HUES48 (cell line): ENCODE measurements around the gene GADL1.

ENCODE experiments used
- H3K27ac ChIP-seq: one replicate; pipeline ENCODE4 v1.7.0; 2013; ENCODE audit warnings: low read depth, low read length, inconsistent platforms
- H3K27me3 ChIP-seq: 2 replicates; pipeline ENCODE4 v1.6.1; 2013; ENCODE audit warnings: mild to moderate bottlenecking, low read length; ENCODE audit not compliant: control insufficient read depth, insufficient read depth
- H3K36me3 ChIP-seq: 2 replicates; pipeline ENCODE4 v1.6.1; 2013; ENCODE audit warnings: low read length; ENCODE audit not compliant: control insufficient read depth, insufficient read depth
- H3K4me1 ChIP-seq: 2 replicates; pipeline ENCODE4 v1.6.1; 2013; ENCODE audit warnings: mild to moderate bottlenecking, low read length; ENCODE audit not compliant: control insufficient read depth, insufficient read depth
- H3K4me3 ChIP-seq: 2 replicates; pipeline ENCODE4 v1.5.1; 2013; ENCODE audit warnings: mild to moderate bottlenecking, low read depth, low read length
- H3K9ac ChIP-seq: 2 replicates; pipeline ENCODE4 v1.6.1; 2013; ENCODE audit warnings: mild to moderate bottlenecking, low read depth, low read length, moderate library complexity
- H3K9me3 ChIP-seq: 2 replicates; pipeline ENCODE4 v1.6.1; 2013; ENCODE audit warnings: low read length; ENCODE audit not compliant: control insufficient read depth, insufficient read depth

Gene GADL1

DNA sequence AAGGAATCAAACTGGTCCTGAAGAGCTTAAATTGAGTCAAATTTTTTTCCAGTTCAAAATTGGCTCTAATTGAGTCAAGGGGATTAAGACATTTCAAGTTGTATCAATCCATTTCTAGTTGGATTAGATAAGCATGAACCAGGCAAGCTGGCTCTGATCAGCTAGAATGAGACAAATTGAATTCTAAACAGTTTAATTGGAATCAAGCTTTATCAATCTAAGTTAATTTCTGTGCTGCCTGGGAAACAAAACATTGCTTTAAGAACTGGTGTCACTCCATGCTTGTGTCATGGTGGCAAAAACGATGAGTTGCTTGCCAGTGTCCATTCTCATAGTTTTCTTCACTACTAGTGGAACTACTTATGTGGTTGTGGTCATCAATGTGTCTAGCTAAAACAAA, 171.2 kb downstream of the GADL1 start:
- no peaks in the 10 kb centered on the region for H3K36me3 ChIP-seq
- H3K27me3 ChIP-seq = no peaks in the 10 kb centered on the region
- H3K4me1 ChIP-seq = peaks cover 4% of the 10 kb centered on the region; the same call in 1 of the 2 replicates
- H3K9ac ChIP-seq = no peak overlapping the region
- no peak overlapping the region for H3K27ac ChIP-seq
- H3K4me3 ChIP-seq = no peak overlapping the region
- H3K9me3 ChIP-seq = no peaks in the 10 kb centered on the region

DNA sequence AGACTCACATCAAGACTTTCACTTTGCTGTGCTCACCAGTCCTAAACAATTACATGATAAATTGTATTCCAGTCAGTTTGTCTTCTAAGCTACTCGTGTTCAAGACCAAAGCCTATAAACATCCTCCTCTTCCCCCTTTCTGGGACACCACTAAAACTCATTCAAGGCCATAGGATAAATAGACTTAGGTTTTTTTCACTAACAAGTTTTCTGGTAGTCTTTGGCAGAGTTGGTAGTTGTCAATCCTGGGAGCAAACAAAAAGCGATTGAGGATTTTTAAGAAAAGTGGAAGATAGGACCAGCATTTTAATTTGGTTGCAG, 173.2 kb downstream of the GADL1 start:
- H3K27me3 ChIP-seq = no peaks in the 10 kb centered on the region
- no peak overlapping the region for H3K4me3 ChIP-seq
- H3K4me1 ChIP-seq = peaks cover 4% of the 10 kb centered on the region; the same call in 1 of the 2 replicates
- no peaks in the 10 kb centered on the region for H3K36me3 ChIP-seq
- no peaks in the 10 kb centered on the region for H3K9me3 ChIP-seq
- no peak overlapping the region for H3K9ac ChIP-seq
- no peak overlapping the region for H3K27ac ChIP-seq

DNA sequence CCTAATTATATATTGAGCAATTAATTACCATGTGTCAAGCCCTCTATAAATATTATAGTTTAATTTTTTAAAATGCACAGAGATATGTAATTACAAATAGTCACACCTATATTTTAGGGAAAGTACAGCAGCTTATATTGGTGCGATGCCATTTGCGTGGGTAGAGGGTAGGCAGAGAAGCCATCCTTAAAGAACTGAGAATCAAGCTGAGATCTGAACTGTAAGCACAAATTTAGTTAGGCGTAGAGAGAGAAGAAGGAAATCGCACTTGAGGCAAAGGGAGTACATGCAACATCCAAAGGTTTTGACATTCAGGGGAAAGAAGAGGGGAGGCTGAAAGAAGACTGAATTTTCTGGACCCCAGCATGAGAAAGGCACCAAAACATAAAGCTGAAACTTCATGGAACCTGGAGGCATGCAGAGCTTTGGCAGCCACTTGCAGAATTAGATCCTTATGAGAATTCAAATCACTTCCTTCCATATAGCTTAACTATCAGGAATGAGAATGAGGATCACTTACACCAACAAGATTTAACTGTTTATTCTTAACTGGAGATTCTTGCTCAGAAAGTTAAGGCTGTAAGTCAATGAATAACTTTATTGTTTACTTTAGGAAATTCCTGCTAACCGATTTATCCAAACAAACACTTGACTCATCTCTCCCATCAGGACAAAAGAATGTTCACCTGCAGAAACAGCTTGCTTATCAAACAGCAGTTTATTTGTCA, 173.7 kb downstream of the GADL1 start:
- no peak overlapping the region for H3K4me3 ChIP-seq
- no peaks in the 10 kb centered on the region for H3K36me3 ChIP-seq
- no peaks in the 10 kb centered on the region for H3K27me3 ChIP-seq
- H3K9ac ChIP-seq = no peak overlapping the region
- peaks cover 4% of the 10 kb centered on the region; the same call in 1 of the 2 replicates for H3K4me1 ChIP-seq
- no peak overlapping the region for H3K27ac ChIP-seq
- H3K9me3 ChIP-seq = no peaks in the 10 kb centered on the region

DNA sequence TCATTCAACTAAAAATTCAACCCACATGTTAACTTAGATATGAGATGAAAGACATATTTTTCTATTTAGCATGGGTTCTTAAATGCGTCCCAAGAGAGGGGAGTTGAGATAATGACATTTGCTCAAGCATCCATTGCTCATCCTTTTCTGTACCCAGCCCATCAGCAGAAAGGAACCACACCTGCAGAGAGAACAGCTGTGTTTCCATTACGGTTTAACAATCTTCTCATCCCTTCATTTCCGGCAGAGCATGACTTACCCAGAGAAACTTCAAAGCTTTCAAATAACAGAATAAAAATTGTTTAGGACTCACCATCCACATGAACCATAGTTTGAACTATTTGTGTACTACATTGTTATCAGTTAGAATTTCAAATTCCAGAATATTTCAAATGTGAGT, 174.9 kb downstream of the GADL1 start:
- Histone ChIP-seq H3K36me3 (no peaks in the 10 kb centered on the region), H3K27ac (no peak overlapping the region), H3K9ac (no peak overlapping the region), H3K27me3 (no peaks in the 10 kb centered on the region), H3K9me3 (peaks cover under 1% of the 10 kb centered on the region; the same call in 1 of the 2 replicates), H3K4me3 (no peak overlapping the region), H3K4me1 (peaks cover 4% of the 10 kb centered on the region; the same call in 1 of the 2 replicates)

DNA sequence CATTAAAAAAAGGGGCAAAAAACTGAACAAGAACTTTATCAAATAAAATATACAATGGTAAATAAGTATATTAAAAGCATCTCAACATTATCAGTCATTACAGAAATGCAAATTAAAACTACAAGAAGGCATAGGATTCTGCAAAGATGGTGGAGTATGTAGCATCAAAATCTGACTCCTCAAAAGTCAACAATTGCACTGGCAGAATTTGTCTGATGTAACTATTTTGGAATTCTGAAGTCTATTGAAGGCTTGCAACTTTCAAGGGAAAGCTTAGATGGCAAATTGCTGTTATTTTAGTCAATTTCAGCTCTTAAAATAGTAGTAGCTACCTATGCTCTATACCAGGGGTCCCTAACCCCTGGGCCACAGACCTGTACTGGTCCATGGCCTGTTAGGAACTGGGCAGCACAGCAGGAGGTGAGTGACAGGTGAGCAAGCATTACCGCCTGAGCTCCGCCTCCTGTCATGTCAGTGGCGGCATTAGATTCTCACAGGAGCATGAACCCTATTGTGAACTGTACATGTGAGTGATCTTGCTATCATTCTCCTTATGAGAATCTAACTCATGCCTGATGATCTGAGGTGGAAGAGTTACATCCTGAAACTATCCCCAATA, 180.5 kb downstream of the GADL1 start:
- Histone ChIP-seq H3K27me3 (no peaks in the 10 kb centered on the region), H3K4me3 (no peak overlapping the region), H3K27ac (no peak overlapping the region), H3K9ac (no peak overlapping the region), H3K9me3 (peaks cover 3% of the 10 kb centered on the region; the same call in 1 of the 2 replicates), H3K4me1 (no peaks in the 10 kb centered on the region), H3K36me3 (no peaks in the 10 kb centered on the region)

DNA sequence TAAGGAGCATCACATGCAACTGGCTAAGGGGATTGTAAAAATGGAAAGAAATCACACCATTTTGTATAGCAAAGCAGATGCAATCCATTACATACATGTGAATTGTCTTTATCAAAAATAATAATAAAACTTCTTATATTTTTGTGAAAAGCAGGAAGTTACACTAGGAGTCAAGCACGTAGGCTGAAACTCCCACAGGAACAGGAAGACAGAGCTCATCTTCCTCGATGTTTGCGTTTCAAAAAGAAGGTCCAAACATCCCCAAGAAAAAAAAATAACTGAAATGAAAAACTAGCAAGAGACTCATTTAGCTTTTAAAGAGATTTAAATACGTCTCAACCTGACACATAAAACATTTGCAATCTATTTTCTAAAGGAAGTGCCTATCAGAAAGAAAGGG, 181.5 kb downstream of the GADL1 start:
- no peak overlapping the region for H3K9ac ChIP-seq
- no peaks in the 10 kb centered on the region for H3K36me3 ChIP-seq
- H3K27ac ChIP-seq = no peak overlapping the region
- H3K27me3 ChIP-seq = no peaks in the 10 kb centered on the region
- H3K9me3 ChIP-seq = peaks cover 3% of the 10 kb centered on the region; the same call in 1 of the 2 replicates
- H3K4me3 ChIP-seq = no peak overlapping the region
- H3K4me1 ChIP-seq = no peaks in the 10 kb centered on the region

DNA sequence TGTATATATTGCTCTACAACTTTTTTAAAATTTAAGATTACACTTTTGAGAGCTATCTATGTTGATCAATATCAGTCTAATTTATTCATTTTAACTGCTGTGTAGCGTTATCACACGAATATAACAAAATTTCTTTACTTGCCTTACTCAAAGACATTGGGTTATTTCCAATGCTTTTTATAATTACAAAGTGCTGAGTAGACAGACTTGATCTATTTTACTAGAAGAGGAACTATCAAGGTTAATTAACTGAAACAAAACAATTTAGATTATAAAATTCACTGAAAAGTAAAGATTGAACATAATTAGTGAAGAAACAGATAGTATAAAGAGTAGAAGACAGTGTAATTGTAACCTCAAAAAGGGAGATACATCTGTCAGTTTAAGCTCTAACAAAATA, 182.6 kb downstream of the GADL1 start:
- no peaks in the 10 kb centered on the region for H3K4me1 ChIP-seq
- H3K9ac ChIP-seq = no peak overlapping the region
- no peaks in the 10 kb centered on the region for H3K27me3 ChIP-seq

DNA sequence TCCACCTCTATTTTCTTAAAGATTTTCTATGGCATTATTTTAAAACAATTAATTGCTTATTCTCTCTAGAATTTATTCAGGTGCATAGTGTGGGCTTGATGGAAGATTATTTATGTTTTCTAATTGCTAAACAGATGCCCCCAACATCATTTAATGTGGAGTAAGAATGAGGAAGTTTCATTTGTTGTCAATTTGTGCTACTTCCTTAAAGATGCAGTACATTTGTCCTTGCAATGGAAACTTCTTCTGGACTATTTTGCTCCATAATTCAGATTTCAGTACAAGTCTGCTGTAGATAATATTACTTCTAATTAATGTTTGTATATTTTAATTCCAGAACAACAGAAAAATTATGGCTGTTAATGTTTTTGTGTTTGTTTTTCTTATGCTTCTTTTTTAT, 183.3 kb downstream of the GADL1 start:
- no peaks in the 10 kb centered on the region for H3K4me1 ChIP-seq
- H3K27ac ChIP-seq = no peak overlapping the region
- no peak overlapping the region for H3K4me3 ChIP-seq
- H3K9ac ChIP-seq = no peak overlapping the region
- H3K9me3 ChIP-seq = peaks cover 12% of the 10 kb centered on the region; the same call in 1 of the 2 replicates
- no peaks in the 10 kb centered on the region for H3K27me3 ChIP-seq
- no peaks in the 10 kb centered on the region for H3K36me3 ChIP-seq

More for the DNA sequence above, 182.6 kb downstream of the GADL1 start:
- Histone ChIP-seq H3K9me3 (peaks cover 6% of the 10 kb centered on the region; the same call in 1 of the 2 replicates), H3K27ac (no peak overlapping the region), H3K4me3 (no peak overlapping the region), H3K36me3 (no peaks in the 10 kb centered on the region)

DNA sequence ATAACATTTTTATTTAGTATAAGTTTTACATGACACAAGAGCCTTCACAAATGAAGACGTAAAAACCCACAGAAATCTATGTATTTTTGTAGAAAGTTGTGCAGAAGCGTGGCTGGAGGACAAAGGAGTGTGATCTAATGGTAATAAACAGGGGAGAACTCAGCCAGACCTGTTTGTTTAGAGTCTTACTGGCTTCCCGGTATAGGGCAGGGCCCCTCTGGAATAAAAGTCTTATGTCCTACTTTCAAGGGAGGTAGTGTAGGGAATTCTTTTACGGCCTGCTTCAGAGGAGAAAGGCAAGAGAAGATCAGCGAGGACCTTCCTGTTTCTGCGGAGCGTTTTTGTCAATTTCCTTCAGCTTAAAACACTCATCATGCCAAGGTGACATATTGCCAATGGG, 184.4 kb downstream of the GADL1 start:
- peaks cover 12% of the 10 kb centered on the region; the same call in 1 of the 2 replicates for H3K9me3 ChIP-seq
- H3K4me1 ChIP-seq = 0 out of 2 replicates have a peak, but pooled peaks cover 4% of the 10 kb centered on the region
- no peak overlapping the region for H3K9ac ChIP-seq
- no peak overlapping the region for H3K27ac ChIP-seq
- H3K27me3 ChIP-seq = no peaks in the 10 kb centered on the region
- H3K36me3 ChIP-seq = no peaks in the 10 kb centered on the region
- H3K4me3 ChIP-seq = no peak overlapping the region

DNA sequence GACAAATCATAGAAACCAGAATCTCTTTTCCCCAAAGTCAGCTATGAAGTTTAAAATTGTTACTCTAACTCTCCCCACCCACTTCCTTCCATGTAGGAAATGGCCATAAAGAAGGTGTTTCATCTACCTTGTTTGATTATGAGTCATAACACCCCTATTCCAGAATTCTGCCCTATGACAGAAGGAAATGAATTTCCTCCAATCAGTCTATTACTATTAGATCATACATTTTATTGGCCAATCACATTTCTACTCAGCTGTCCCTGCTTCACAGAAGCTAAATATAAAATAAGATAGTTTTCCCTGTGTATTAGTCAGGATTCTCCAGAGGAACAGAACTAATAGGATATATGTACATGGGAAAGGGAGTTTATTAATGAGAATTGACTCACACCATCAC, 186.0 kb downstream of the GADL1 start:
- Histone ChIP-seq H3K9me3 (peaks cover 11% of the 10 kb centered on the region), H3K27ac (no peak overlapping the region), H3K27me3 (no peaks in the 10 kb centered on the region), H3K4me3 (no peak overlapping the region), H3K36me3 (no peaks in the 10 kb centered on the region), H3K4me1 (peaks cover 14% of the 10 kb centered on the region; the same call in 1 of the 2 replicates), H3K9ac (no peak overlapping the region)

DNA sequence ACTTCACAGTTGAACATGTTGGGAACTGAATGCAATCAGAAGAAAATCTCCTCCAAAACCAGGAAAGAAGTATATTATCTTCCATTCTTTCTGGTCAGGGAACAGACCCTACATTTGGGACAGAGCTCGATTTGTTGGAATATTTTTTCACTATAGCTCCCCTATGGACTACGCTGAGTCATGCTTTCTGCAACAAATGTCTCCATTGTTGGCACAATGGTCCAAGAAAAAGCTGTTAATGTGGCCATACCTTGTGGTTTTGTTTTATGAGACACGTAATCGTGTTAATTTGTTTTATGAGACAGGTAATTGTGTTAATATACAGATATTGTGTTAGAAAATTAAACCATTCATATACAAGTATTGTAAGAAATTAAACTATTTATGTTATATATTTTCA, 186.6 kb downstream of the GADL1 start:
- Histone ChIP-seq H3K27ac (no peak overlapping the region), H3K36me3 (peaks cover 3% of the 10 kb centered on the region; the same call in 1 of the 2 replicates), H3K4me1 (peaks cover 14% of the 10 kb centered on the region; the same call in 1 of the 2 replicates), H3K9me3 (peaks cover 18% of the 10 kb centered on the region), H3K4me3 (no peak overlapping the region), H3K27me3 (no peaks in the 10 kb centered on the region), H3K9ac (no peak overlapping the region)
